Natural killer cell (primary cell): ENCODE results near the gene HNRNPAB. TPM values are rescaled to one million over a fixed set of nuclear protein-coding genes. Genes with fewer than 3 reads are reported as not detected.

Experiments
- ATAC-seq, 3 donors: fragments of 150-1000 bp in 2 of 3; fragments of 200-7000 bp in 1 of 3; cut with Tn5 transposase; 1 replicate in 1 of 3; 2 replicates in 2 of 3; pipeline ENCODE4 v1.10.0; 2021; ENCODE audit warnings: mild to moderate bottlenecking in 2 of 3, moderate library complexity in 2 of 3
- DNase-seq, 2 donors: peaks; one replicate each; pipeline versions ENCODE4 v3.0.0 to v3.0.0-alpha.2; 2013 to 2021; ENCODE audit warnings: mixed read lengths in 1 of 2
- H3K27ac ChIP-seq: one replicate; pipeline ENCODE4 v1.5.1; 2013; ENCODE audit warnings: mild to moderate bottlenecking, low read length
- H3K27me3 ChIP-seq: one replicate; pipeline ENCODE4 v1.6.1; 2013; ENCODE audit warnings: low read length; ENCODE audit not compliant: control insufficient read depth, insufficient read depth
- H3K36me3 ChIP-seq: one replicate; pipeline ENCODE4 v1.6.1; 2013; ENCODE audit warnings: low read length; ENCODE audit not compliant: control insufficient read depth, insufficient read depth
- H3K4me1 ChIP-seq: one replicate; pipeline ENCODE4 v1.6.1; 2013; ENCODE audit warnings: low read length; ENCODE audit not compliant: control insufficient read depth, insufficient read depth
- H3K4me3 ChIP-seq: one replicate; pipeline ENCODE4 v1.5.1; 2013; ENCODE audit warnings: low read length
- H3K9me3 ChIP-seq: one replicate; pipeline ENCODE4 v1.6.1; 2013; ENCODE audit warnings: low read length; ENCODE audit not compliant: control insufficient read depth, insufficient read depth
- H3K27ac Mint-ChIP-seq, 2 donors: one replicate each; pipeline ENCODE4 v1.8.0; 2022; ENCODE audit warnings: mild to moderate bottlenecking in 2 of 2, mixed read lengths in 2 of 2, moderate library complexity in 1 of 2
- H3K27me3 Mint-ChIP-seq, 2 donors: one replicate each; pipeline ENCODE4 v1.8.0; 2022; ENCODE audit warnings: low read depth in 2 of 2, mixed read lengths in 2 of 2
- H3K36me3 Mint-ChIP-seq: one replicate; pipeline ENCODE4 v1.8.0; 2022; ENCODE audit warnings: mixed read lengths
- H3K4me1 Mint-ChIP-seq, 2 donors: one replicate each; pipeline ENCODE4 v1.8.0; 2022; ENCODE audit warnings: mixed read lengths in 2 of 2
- H3K4me3 Mint-ChIP-seq: one replicate; pipeline ENCODE4 v1.8.0; 2022; ENCODE audit warnings: mild to moderate bottlenecking, moderate library complexity, mixed read lengths
- H3K9me3 Mint-ChIP-seq, 2 donors: one replicate each; pipeline ENCODE4 v1.8.0; 2022; ENCODE audit warnings: mixed read lengths in 2 of 2
- CTCF ChIP-seq: fragments of 200-600 bp; IDR thresholded peaks from one replicate; pipeline ENCODE4 v1.8.0; 2022; ENCODE audit warnings: antibody characterized with exemption
- WGBS: methylation state at CpG from one replicate; pipeline ENCODE4 v1.1.7; 2013; ENCODE audit warnings: missing lambda C conversion rate; ENCODE audit not compliant: insufficient coverage; 5-methylcytosine and 5-hydroxymethylcytosine counted together
- intact Hi-C: fragments of 100-400 bp; cut with micrococcal nuclease; formaldehyde crosslinking; loops from one replicate; pipeline ENCODE4 v1.14.2; 2022
- total RNA-seq, 4 donors: library from RNA; stranded (reverse); fragments of 120-200 nt in 1 of 4; gene quantifications; one replicate each; pipeline versions ENCODE4 v1.2.3 to v1.2.4, GENCODE V29; 2013 to 2022

The HNRNPAB gene
- total RNA-seq, 3 donors from 2014 or later (not counting 1 experiment from before 2014, with no cell fraction given): 77.6 to 98.4 (median 88.4) TPM

GRCh38 chr5:178232920-178233429 is 28.6 kb downstream of the HNRNPAB start:
- intact Hi-C loops: loop anchor here (10.0 kb wide), 2 partner anchors 118 to 502 kb away; partner anchors contain the start of genes N4BP3 and ZNF354A
- Histone ChIP-seq H3K36me3 (peaks cover 22% of the 10 kb centered on the region), H3K27ac (peak overlapping the region; percentile 75), H3K27me3 (no peaks in the 10 kb centered on the region), H3K9me3 (no peaks in the 10 kb centered on the region), H3K4me1 (peaks cover 67% of the 10 kb centered on the region), H3K4me3 (peak overlapping the region; percentile 70)
- TF ChIP-seq CTCF: no peak
- H3K36me3 Mint-ChIP-seq: peaks cover 8% of the 10 kb centered on the region
- peak overlapping the region; percentile 70 to 77 for H3K27ac Mint-ChIP-seq
- DNase-seq (no peak), ATAC-seq (no peak)
- H3K27me3 Mint-ChIP-seq: no peaks in the 10 kb centered on the region
- H3K4me1 Mint-ChIP-seq: peaks cover 63 to 67% of the 10 kb centered on the region in 2 donors
- peak overlapping the region; percentile 74 for H3K4me3 Mint-ChIP-seq
- H3K9me3 Mint-ChIP-seq: no peaks in the 10 kb centered on the region
- 69% methylated on average over 11 of the region's 11 CpGs for WGBS

- ATAC-seq (no peak), DNase-seq (no peak)
- Histone ChIP-seq H3K36me3 (peaks cover 14% of the 10 kb centered on the region), H3K9me3 (no peaks in the 10 kb centered on the region), H3K27ac (no peak overlapping the region), H3K4me1 (peaks cover 79% of the 10 kb centered on the region), H3K4me3 (no peak overlapping the region), H3K27me3 (no peaks in the 10 kb centered on the region)
- no peak overlapping the region for H3K4me3 Mint-ChIP-seq
- peaks cover 56 to 78% of the 10 kb centered on the region in 2 donors for H3K4me1 Mint-ChIP-seq
- WGBS: 85% methylated on average over 6 of the region's 7 CpGs
- no peak for TF ChIP-seq CTCF
- intact Hi-C loops: loop anchor here (2.0 to 10.0 kb wide), 3 partner anchors 119 to 501 kb away; partner anchors contain the start of genes N4BP3 and ZNF354A
- H3K9me3 Mint-ChIP-seq: no peaks in the 10 kb centered on the region
- no peak overlapping the region for H3K27ac Mint-ChIP-seq
- peaks cover 5% of the 10 kb centered on the region for H3K36me3 Mint-ChIP-seq
- H3K27me3 Mint-ChIP-seq: no peaks in the 10 kb centered on the region
Observed at GRCh38 chr5:178234121-178234749, 29.9 kb downstream of the HNRNPAB start.

- ATAC-seq: no peak
- H3K9me3 ChIP-seq: no peaks in the 10 kb centered on the region
- no peaks in the 10 kb centered on the region for H3K27me3 ChIP-seq
- H3K4me3 ChIP-seq: no peak overlapping the region
- H3K27me3 Mint-ChIP-seq: no peaks in the 10 kb centered on the region
- intact Hi-C loops: loop anchor here (2.0 to 10.0 kb wide), 3 partner anchors 120 to 500 kb away; partner anchors contain the start of genes N4BP3 and ZNF354A
- H3K27ac ChIP-seq: no peak overlapping the region
- H3K4me1 ChIP-seq: peaks cover 81% of the 10 kb centered on the region
- no peaks in the 10 kb centered on the region for H3K9me3 Mint-ChIP-seq
- peaks cover 7% of the 10 kb centered on the region for H3K36me3 ChIP-seq
- 16% methylated on average over 9 of the region's 12 CpGs for WGBS
- H3K36me3 Mint-ChIP-seq: no peaks in the 10 kb centered on the region
- H3K27ac Mint-ChIP-seq: peak overlapping the region; percentile 57 to 69
- H3K4me3 Mint-ChIP-seq: peak overlapping the region; percentile 73
- DNase-seq: peak; percentile 71 to 85
- peaks cover 49 to 76% of the 10 kb centered on the region in 2 donors for H3K4me1 Mint-ChIP-seq
- peak; percentile 83 for TF ChIP-seq CTCF
Observed at GRCh38 chr5:178234750-178235587, 30.6 kb downstream of the HNRNPAB start.
